Prostate gland (tissue), 2 donors: ENCODE data around the gene CACNA1H.

Experiments used
- CTCF ChIP-seq, 4 experiments: fragments of 200-600 bp in 2 of 4; fragments of 450-650 bp in 2 of 4; sonication (generic) in 2 of 4; IDR thresholded peaks; 1 replicate in 3 of 4; 2 replicates in 1 of 4; pipeline ENCODE4 v1.5.1; 2016 to 2019; ENCODE audit warnings: antibody characterized with exemption in 4 of 4, mild to moderate bottlenecking in 2 of 4, moderate library complexity in 2 of 4
- POLR2A ChIP-seq: fragments of 450-650 bp; IDR thresholded peaks from one replicate; pipeline ENCODE4 v1.6.1; 2016; ENCODE audit warnings: antibody characterized with exemption, mild to moderate bottlenecking

DNA sequence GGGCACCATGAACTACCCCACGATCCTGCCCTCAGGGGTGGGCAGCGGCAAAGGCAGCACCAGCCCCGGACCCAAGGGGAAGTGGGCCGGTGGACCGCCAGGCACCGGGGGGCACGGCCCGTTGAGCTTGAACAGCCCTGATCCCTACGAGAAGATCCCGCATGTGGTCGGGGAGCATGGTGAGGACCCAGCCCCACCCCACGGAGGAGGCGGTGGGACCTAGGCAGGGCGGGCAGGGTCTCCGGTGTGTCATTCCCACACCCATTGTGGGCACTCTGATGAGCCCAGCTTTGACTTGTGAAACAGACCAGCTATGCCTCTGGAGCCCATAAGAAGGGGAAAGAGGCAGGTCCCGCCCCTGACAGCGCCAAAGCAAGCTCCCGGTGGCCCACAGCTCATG lies 49.4 kb downstream of the CACNA1H start:
- no peak for TF ChIP-seq POLR2A
- no peak for TF ChIP-seq CTCF (IDR thresholded peaks at IDR 0.05)
